Tibial artery (tissue), 4 donors: ENCODE results near the gene PKN2.
A peak's percentile ranks its signal among the peaks of the same experiment; 100 is the strongest.

ENCODE experiments used
- DNase-seq, 2 donors: peaks; one replicate each; pipeline ENCODE4 v3.0.0-alpha.2; 2019
- H3K27ac ChIP-seq, 2 donors: fragments of 200-600 bp; sonication (generic) in 1 of 2; 1 replicate in 1 of 2; 2 replicates in 1 of 2; pipeline ENCODE4 v1.5.1; 2018 to 2019; ENCODE audit warnings: mild to moderate bottlenecking in 1 of 2
- H3K27me3 ChIP-seq, 2 donors: fragments of 200-600 bp; sonication (generic) in 1 of 2; one replicate each; pipeline versions ENCODE4 v1.5.1 to v1.6.0; 2016 to 2019
- H3K36me3 ChIP-seq, 3 donors: fragments of 200-600 bp; sonication (generic) in 2 of 3; one replicate each; pipeline ENCODE4 v1.5.1; 2016 to 2019; ENCODE audit warnings: mild to moderate bottlenecking in 2 of 3
- H3K4me1 ChIP-seq, 4 donors: fragments of 200-600 bp; sonication (generic) in 2 of 4; 1 replicate in 3 of 4; 2 replicates in 1 of 4; pipeline ENCODE4 v1.5.1; 2016 to 2019
- H3K4me3 ChIP-seq, 2 donors: fragments of 200-600 bp; sonication (generic) in 1 of 2; 1 replicate in 1 of 2; 2 replicates in 1 of 2; pipeline ENCODE4 v1.5.1; 2018 to 2019; ENCODE audit warnings: mild to moderate bottlenecking in 2 of 2
- H3K9me3 ChIP-seq, 3 donors: fragments of 200-600 bp; sonication (generic) in 1 of 3; one replicate each; pipeline ENCODE4 v1.5.1; 2016 to 2019
- intact Hi-C: fragments of 100-400 bp; cut with DNase I; formaldehyde crosslinking; loops from one replicate; pipeline ENCODE4 v1.15.0; 2023; ENCODE audit warnings: low total_unique reads
- TF ChIP-seq, protein P1 (sequence below), 2 experiments: fragments of 200-600 bp in 1 of 2; fragments of 450-650 bp in 1 of 2; IDR thresholded peaks; one replicate each; pipeline ENCODE4 v1.5.1; 2017 to 2019; ENCODE audit warnings: antibody characterized with exemption in 2 of 2, mild to moderate bottlenecking in 1 of 2, moderate library complexity in 1 of 2

PKN2 gene

DNA sequence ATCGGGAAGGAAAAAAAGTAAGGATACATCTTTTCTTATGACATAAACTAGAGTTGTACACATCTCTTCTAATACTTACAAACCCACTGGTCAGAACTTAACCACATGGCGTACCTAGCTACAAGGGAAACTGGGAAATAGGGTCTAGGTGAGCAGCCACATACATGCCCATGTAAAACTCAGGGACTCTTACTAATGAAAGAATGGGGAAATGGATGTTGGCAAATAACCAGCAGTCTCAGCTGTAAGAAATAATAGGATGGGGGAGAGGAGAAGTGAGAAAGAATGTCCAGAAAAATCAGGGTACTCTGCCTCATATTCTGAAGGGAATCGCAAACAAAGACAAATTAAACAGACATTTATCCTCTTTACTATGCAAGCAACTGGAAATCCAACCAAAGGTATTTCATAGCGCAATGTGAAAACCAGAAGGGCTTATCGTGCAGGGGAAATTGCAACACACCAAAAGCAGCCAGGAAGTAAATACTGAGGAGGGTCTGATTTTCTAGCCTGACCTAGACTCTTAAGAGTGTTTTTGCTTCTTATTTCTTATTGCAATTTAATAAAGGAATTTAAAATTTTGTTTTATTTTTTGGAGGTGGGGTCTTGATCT, 189.8 kb downstream of the PKN2 start:
- Histone ChIP-seq H3K4me1 (peaks cover 0 to 21% (median 11%) of the 10 kb centered on the region in 4 donors), H3K9me3 (no peaks in the 10 kb centered on the region), H3K27ac (no peak overlapping the region), H3K27me3 (no peaks in the 10 kb centered on the region), H3K36me3 (peaks cover 0 to 4% (median 3%) of the 10 kb centered on the region in 3 donors), H3K4me3 (no peak overlapping the region)
- TF ChIP-seq, protein P1, sequence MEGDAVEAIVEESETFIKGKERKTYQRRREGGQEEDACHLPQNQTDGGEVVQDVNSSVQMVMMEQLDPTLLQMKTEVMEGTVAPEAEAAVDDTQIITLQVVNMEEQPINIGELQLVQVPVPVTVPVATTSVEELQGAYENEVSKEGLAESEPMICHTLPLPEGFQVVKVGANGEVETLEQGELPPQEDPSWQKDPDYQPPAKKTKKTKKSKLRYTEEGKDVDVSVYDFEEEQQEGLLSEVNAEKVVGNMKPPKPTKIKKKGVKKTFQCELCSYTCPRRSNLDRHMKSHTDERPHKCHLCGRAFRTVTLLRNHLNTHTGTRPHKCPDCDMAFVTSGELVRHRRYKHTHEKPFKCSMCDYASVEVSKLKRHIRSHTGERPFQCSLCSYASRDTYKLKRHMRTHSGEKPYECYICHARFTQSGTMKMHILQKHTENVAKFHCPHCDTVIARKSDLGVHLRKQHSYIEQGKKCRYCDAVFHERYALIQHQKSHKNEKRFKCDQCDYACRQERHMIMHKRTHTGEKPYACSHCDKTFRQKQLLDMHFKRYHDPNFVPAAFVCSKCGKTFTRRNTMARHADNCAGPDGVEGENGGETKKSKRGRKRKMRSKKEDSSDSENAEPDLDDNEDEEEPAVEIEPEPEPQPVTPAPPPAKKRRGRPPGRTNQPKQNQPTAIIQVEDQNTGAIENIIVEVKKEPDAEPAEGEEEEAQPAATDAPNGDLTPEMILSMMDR (IDR thresholded peaks at IDR 0.05): no peak
- intact Hi-C loops: no loop called here
- no peak for DNase-seq

GRCh38 chr1:88875595-88875994, 191.5 kb downstream of the PKN2 start:
- TF ChIP-seq, protein P1 (IDR thresholded peaks at IDR 0.05): no peak
- DNase-seq: no peak
- H3K36me3 ChIP-seq: peaks cover 0 to 12% (median 4%) of the 10 kb centered on the region in 3 donors
- H3K27me3 ChIP-seq: no peaks in the 10 kb centered on the region
- no peak overlapping the region for H3K27ac ChIP-seq
- H3K4me3 ChIP-seq: no peak overlapping the region
- peaks cover 0 to 23% (median 10%) of the 10 kb centered on the region in 4 donors for H3K4me1 ChIP-seq
- intact Hi-C loops: loop anchor here (5.0 kb wide), 1 partner anchor 218 kb away; no protein-coding TSS in a partner anchor
- no peaks in the 10 kb centered on the region for H3K9me3 ChIP-seq

GRCh38 chr1:88876573-88877365, 192.7 kb downstream of the PKN2 start:
- Histone ChIP-seq H3K36me3 (peaks cover 0 to 16% (median 5%) of the 10 kb centered on the region in 3 donors), H3K4me1 (peaks cover 0 to 25% (median 10%) of the 10 kb centered on the region in 4 donors), H3K9me3 (no peaks in the 10 kb centered on the region), H3K4me3 (no peak overlapping the region), H3K27ac (no peak overlapping the region), H3K27me3 (no peaks in the 10 kb centered on the region)
- intact Hi-C loops: loop anchor here (5.0 kb wide), 1 partner anchor 219 kb away; no protein-coding TSS in a partner anchor
- DNase-seq: no peak
- TF ChIP-seq, protein P1 (IDR thresholded peaks at IDR 0.05): no peak

DNA sequence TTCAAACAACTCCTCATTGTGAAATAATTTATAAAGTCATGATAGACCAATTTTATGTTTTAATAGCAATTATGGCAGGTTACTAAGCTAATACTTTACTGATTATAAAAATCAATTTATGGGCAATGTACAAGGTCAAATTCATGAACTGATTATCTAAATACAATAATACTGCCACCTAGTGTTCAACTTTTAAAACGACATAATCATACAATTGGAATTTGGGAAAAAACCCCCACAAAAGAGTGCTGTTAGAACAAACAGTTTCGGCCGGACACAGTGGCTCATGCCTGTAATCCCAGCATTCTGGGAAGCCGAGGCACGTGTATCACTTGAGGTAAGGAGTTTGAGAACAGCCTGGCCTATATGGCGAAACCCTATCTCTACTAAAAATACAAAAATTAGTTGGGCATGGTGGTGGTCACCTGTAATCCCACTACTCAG, 193.3 kb downstream of the PKN2 start:
- TF ChIP-seq, protein P1 (IDR thresholded peaks at IDR 0.05): peak; percentile 47 to 48
- Histone ChIP-seq H3K9me3 (no peaks in the 10 kb centered on the region), H3K36me3 (peaks cover 0 to 21% (median 9%) of the 10 kb centered on the region in 3 donors), H3K27ac (no peak overlapping the region), H3K27me3 (no peaks in the 10 kb centered on the region), H3K4me1 (peaks cover 0 to 25% (median 11%) of the 10 kb centered on the region in 4 donors), H3K4me3 (no peak overlapping the region)
- DNase-seq: no peak
- intact Hi-C loops: loop anchor here (5.0 kb wide), 1 partner anchor 220 kb away; no protein-coding TSS in a partner anchor

GRCh38 chr1:88877911-88878310, 193.8 kb downstream of the PKN2 start:
- no peaks in the 10 kb centered on the region for H3K9me3 ChIP-seq
- no peak overlapping the region for H3K27ac ChIP-seq
- peaks cover 0 to 28% (median 13%) of the 10 kb centered on the region in 4 donors for H3K4me1 ChIP-seq
- TF ChIP-seq, protein P1 (IDR thresholded peaks at IDR 0.05): no peak
- no peaks in the 10 kb centered on the region for H3K27me3 ChIP-seq
- intact Hi-C loops: loop anchor here (5.0 kb wide), 1 partner anchor 221 kb away; no protein-coding TSS in a partner anchor
- H3K36me3 ChIP-seq: peaks cover 0 to 21% (median 9%) of the 10 kb centered on the region in 3 donors
- H3K4me3 ChIP-seq: no peak overlapping the region
- DNase-seq: no peak
